Measurements from ENCODE around the gene PCSK6. TPM values are rescaled to one million over a fixed set of nuclear protein-coding genes. Genes with fewer than 3 reads are reported as not detected.

PCSK6 gene
- total RNA-seq, 1 experiment from 2014 or later: 10.6 TPM

GRCh38 chr15:101463270-101463669 is 26.2 kb downstream of the PCSK6 start:
- H3K36me3 ChIP-seq (ENCODE audit: control insufficient read depth, insufficient read depth, low read length): no peaks in the 10 kb centered on the region
- no peak overlapping the region for H3K27ac ChIP-seq (ENCODE audit: low read length)
- ChIA-PET CTCF (interaction anchor here (0.6 kb wide), 1 partner anchor 1851 kb away, joined by 3 read pairs; no protein-coding TSS in a partner anchor), POLR2A (no interaction called here)
- no peaks in the 10 kb centered on the region for H3K4me1 ChIP-seq (ENCODE audit: control insufficient read depth, insufficient read depth, low read length)
- no peaks in the 10 kb centered on the region for H3K27me3 ChIP-seq (ENCODE audit: control insufficient read depth, insufficient read depth, low read length)
- no peak for DNase-seq (ENCODE audit: low read depth, low spot score)
- intact Hi-C loops (cut with micrococcal nuclease; ENCODE audit: unreplicated experiment): no loop called here
- no peaks in the 10 kb centered on the region for H3K9me3 ChIP-seq (ENCODE audit: control insufficient read depth, insufficient read depth, low read depth, low read length)
- no TSS peak for BruUV-seq (replicated peaks)
- H3K4me3 ChIP-seq (ENCODE audit: low read depth in 2 of 2, low read length in 2 of 2): no peak overlapping the region
- in situ Hi-C loops (cut with HindIII; ENCODE audit: low pct_unique_long_range_greater_than_20kb, low sequenced_read_pairs): no loop called here
- ATAC-seq: no peak
- TF ChIP-seq TCF7L2 (IDR thresholded peaks at IDR 0.05; ENCODE audit: low read depth, low read length) (no peak), POLR2AphosphoS5 (IDR thresholded peaks at IDR 0.05; ENCODE audit: low read depth, low read length) (no peak), SIN3A (IDR thresholded peaks at IDR 0.05; ENCODE audit: borderline replicate concordance, insufficient read depth, low read depth, low read length) (no peak)
- TF ChIP-seq, protein P1, sequence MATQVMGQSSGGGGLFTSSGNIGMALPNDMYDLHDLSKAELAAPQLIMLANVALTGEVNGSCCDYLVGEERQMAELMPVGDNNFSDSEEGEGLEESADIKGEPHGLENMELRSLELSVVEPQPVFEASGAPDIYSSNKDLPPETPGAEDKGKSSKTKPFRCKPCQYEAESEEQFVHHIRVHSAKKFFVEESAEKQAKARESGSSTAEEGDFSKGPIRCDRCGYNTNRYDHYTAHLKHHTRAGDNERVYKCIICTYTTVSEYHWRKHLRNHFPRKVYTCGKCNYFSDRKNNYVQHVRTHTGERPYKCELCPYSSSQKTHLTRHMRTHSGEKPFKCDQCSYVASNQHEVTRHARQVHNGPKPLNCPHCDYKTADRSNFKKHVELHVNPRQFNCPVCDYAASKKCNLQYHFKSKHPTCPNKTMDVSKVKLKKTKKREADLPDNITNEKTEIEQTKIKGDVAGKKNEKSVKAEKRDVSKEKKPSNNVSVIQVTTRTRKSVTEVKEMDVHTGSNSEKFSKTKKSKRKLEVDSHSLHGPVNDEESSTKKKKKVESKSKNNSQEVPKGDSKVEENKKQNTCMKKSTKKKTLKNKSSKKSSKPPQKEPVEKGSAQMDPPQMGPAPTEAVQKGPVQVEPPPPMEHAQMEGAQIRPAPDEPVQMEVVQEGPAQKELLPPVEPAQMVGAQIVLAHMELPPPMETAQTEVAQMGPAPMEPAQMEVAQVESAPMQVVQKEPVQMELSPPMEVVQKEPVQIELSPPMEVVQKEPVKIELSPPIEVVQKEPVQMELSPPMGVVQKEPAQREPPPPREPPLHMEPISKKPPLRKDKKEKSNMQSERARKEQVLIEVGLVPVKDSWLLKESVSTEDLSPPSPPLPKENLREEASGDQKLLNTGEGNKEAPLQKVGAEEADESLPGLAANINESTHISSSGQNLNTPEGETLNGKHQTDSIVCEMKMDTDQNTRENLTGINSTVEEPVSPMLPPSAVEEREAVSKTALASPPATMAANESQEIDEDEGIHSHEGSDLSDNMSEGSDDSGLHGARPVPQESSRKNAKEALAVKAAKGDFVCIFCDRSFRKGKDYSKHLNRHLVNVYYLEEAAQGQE (IDR thresholded peaks at IDR 0.05; ENCODE audit: insufficient read depth in 1 of 2, low read depth in 2 of 2, low read length in 1 of 2): no peak
- TF ChIP-seq, protein P2, sequence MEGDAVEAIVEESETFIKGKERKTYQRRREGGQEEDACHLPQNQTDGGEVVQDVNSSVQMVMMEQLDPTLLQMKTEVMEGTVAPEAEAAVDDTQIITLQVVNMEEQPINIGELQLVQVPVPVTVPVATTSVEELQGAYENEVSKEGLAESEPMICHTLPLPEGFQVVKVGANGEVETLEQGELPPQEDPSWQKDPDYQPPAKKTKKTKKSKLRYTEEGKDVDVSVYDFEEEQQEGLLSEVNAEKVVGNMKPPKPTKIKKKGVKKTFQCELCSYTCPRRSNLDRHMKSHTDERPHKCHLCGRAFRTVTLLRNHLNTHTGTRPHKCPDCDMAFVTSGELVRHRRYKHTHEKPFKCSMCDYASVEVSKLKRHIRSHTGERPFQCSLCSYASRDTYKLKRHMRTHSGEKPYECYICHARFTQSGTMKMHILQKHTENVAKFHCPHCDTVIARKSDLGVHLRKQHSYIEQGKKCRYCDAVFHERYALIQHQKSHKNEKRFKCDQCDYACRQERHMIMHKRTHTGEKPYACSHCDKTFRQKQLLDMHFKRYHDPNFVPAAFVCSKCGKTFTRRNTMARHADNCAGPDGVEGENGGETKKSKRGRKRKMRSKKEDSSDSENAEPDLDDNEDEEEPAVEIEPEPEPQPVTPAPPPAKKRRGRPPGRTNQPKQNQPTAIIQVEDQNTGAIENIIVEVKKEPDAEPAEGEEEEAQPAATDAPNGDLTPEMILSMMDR (IDR thresholded peaks at IDR 0.05): no peak

GRCh38 chr15:101461097-101461496 is 28.4 kb downstream of the PCSK6 start:
- Histone ChIP-seq H3K4me3 (ENCODE audit: low read depth in 2 of 2, low read length in 2 of 2) (no peak overlapping the region), H3K27ac (ENCODE audit: low read length) (no peak overlapping the region), H3K27me3 (ENCODE audit: control insufficient read depth, insufficient read depth, low read length) (no peaks in the 10 kb centered on the region), H3K9me3 (ENCODE audit: control insufficient read depth, insufficient read depth, low read depth, low read length) (no peaks in the 10 kb centered on the region), H3K36me3 (ENCODE audit: control insufficient read depth, insufficient read depth, low read length) (no peaks in the 10 kb centered on the region), H3K4me1 (ENCODE audit: control insufficient read depth, insufficient read depth, low read length) (no peaks in the 10 kb centered on the region)
- ChIA-PET CTCF (interaction anchor here (0.6 kb wide), 1 partner anchor 69 kb away, joined by 8 read pairs; no protein-coding TSS in a partner anchor), POLR2A (no interaction called here)
- no peak for TF ChIP-seq TCF7L2 (IDR thresholded peaks at IDR 0.05; ENCODE audit: low read depth, low read length)
- TF ChIP-seq, protein P2 (IDR thresholded peaks at IDR 0.05): no peak
- no peak for TF ChIP-seq POLR2AphosphoS5 (IDR thresholded peaks at IDR 0.05; ENCODE audit: low read depth, low read length)
- no peak for TF ChIP-seq SIN3A (IDR thresholded peaks at IDR 0.05; ENCODE audit: borderline replicate concordance, insufficient read depth, low read depth, low read length)
- TF ChIP-seq, protein P1 (IDR thresholded peaks at IDR 0.05; ENCODE audit: insufficient read depth in 1 of 2, low read depth in 2 of 2, low read length in 1 of 2): no peak
- ATAC-seq: no peak
- in situ Hi-C loops (cut with HindIII; ENCODE audit: low pct_unique_long_range_greater_than_20kb, low sequenced_read_pairs) (no loop called here), intact Hi-C loops (cut with micrococcal nuclease; ENCODE audit: unreplicated experiment) (no loop called here)
- no peak for DNase-seq (ENCODE audit: low read depth, low spot score)
- BruUV-seq (replicated peaks): no TSS peak

Measured in Panc1 (cell line).